H9 (cell line): ENCODE results near the gene EFCC1. TPM values are rescaled to one million over a fixed set of nuclear protein-coding genes. Genes with fewer than 3 reads are reported as not detected.

ENCODE experiments used
- DNase-seq: peaks from one replicate; pipeline ENCODE4 v3.0.0-alpha.2; 2017
- H2AFZ ChIP-seq: one replicate; pipeline ENCODE4 v1.6.1; 2013; ENCODE audit warnings: mild to moderate bottlenecking, low read length, control low read depth, moderate library complexity
- H2AK5ac ChIP-seq: 2 replicates; pipeline ENCODE4 v1.6.1; 2013; ENCODE audit warnings: low read length, control low read depth, mixed read lengths; ENCODE audit not compliant: insufficient read length
- H2BK120ac ChIP-seq: one replicate; pipeline ENCODE4 v1.6.1; 2013; ENCODE audit warnings: low read depth, mild to moderate bottlenecking, low read length, control low read depth, inconsistent platforms; ENCODE audit not compliant: poor library complexity, severe bottlenecking
- H2BK12ac ChIP-seq: 2 replicates; pipeline ENCODE4 v1.6.1; 2013; ENCODE audit warnings: low read length, control low read depth, mixed read lengths, low read depth; ENCODE audit not compliant: insufficient read length
- H2BK15ac ChIP-seq: 2 replicates; pipeline ENCODE4 v1.6.1; 2013; ENCODE audit warnings: low read depth, low read length, control low read depth
- H2BK20ac ChIP-seq: one replicate; pipeline ENCODE4 v1.6.1; 2013; ENCODE audit warnings: low read depth, mild to moderate bottlenecking, low read length, control low read depth, inconsistent platforms; ENCODE audit not compliant: poor library complexity, severe bottlenecking
- H2BK5ac ChIP-seq: 2 replicates; pipeline ENCODE4 v1.6.1; 2013; ENCODE audit warnings: low read length, control low read depth, mixed read lengths; ENCODE audit not compliant: insufficient read length
- H3K14ac ChIP-seq: 2 replicates; pipeline ENCODE4 v1.6.1; 2013; ENCODE audit warnings: low read length, control low read depth; ENCODE audit not compliant: insufficient read depth
- H3K18ac ChIP-seq: 2 replicates; pipeline ENCODE4 v1.6.1; 2013; ENCODE audit warnings: low read depth, mild to moderate bottlenecking, mixed read lengths, low read length, control low read depth; ENCODE audit not compliant: insufficient read length
- H3K23ac ChIP-seq: 2 replicates; pipeline ENCODE4 v1.6.1; 2013; ENCODE audit warnings: low read length, control low read depth, mixed read lengths, low read depth; ENCODE audit not compliant: insufficient read length
- H3K23me2 ChIP-seq: 2 replicates; pipeline ENCODE4 v1.6.1; 2013; ENCODE audit warnings: low read depth, mild to moderate bottlenecking, mixed read lengths, low read length, control low read depth; ENCODE audit not compliant: insufficient read length, poor library complexity, severe bottlenecking
- H3K27ac ChIP-seq: 2 replicates; pipeline ENCODE4 v1.5.1; 2013; ENCODE audit warnings: low read length, control low read depth, mixed read lengths, low read depth; ENCODE audit not compliant: insufficient read length
- H3K27me3 ChIP-seq: 2 replicates; pipeline ENCODE4 v1.6.1; 2013; ENCODE audit warnings: low read length, control low read depth, inconsistent platforms; ENCODE audit not compliant: insufficient read depth
- H3K4ac ChIP-seq: 2 replicates; pipeline ENCODE4 v1.6.1; 2013; ENCODE audit warnings: low read depth, mild to moderate bottlenecking, control low read depth, inconsistent platforms, low read length, moderate library complexity
- H3K4me1 ChIP-seq: 2 replicates; pipeline ENCODE4 v1.6.1; 2013; ENCODE audit warnings: low read length, control low read depth, inconsistent platforms; ENCODE audit not compliant: insufficient read depth
- H3K4me2 ChIP-seq: 2 replicates; pipeline ENCODE4 v1.6.1; 2013; ENCODE audit warnings: low read length, control low read depth, mixed read lengths; ENCODE audit not compliant: insufficient read length, insufficient read depth
- H3K56ac ChIP-seq: 2 replicates; pipeline ENCODE4 v1.6.1; 2013; ENCODE audit warnings: low read depth, mild to moderate bottlenecking, mixed read lengths, low read length, control low read depth; ENCODE audit not compliant: insufficient read length
- H3K79me1 ChIP-seq: 2 replicates; pipeline ENCODE4 v1.6.1; 2013; ENCODE audit warnings: low read depth, mild to moderate bottlenecking, moderate library complexity, low read length, control low read depth, inconsistent platforms; ENCODE audit not compliant: insufficient read depth, poor library complexity, severe bottlenecking
- H3K79me2 ChIP-seq: 2 replicates; pipeline ENCODE4 v1.6.1; 2013; ENCODE audit warnings: low read length, control low read depth, inconsistent platforms; ENCODE audit not compliant: insufficient read depth
- H3K9ac ChIP-seq: 2 replicates; pipeline ENCODE4 v1.6.1; 2013; ENCODE audit warnings: low read length, control low read depth, mixed read lengths; ENCODE audit not compliant: insufficient read length; ENCODE audit errors: extremely low read depth
- H3K9me3 ChIP-seq: one replicate; pipeline ENCODE4 v1.6.1; 2013; ENCODE audit warnings: low read depth, low read length, inconsistent platforms; ENCODE audit not compliant: control insufficient read depth
- H3T11ph ChIP-seq: one replicate; pipeline ENCODE4 v1.6.1; 2013; ENCODE audit warnings: mild to moderate bottlenecking, low read length, control low read depth, inconsistent platforms
- H4K20me1 ChIP-seq: one replicate; pipeline ENCODE4 v1.6.1; 2013; ENCODE audit not compliant: control insufficient read depth, insufficient read length, insufficient read depth
- H4K5ac ChIP-seq: 2 replicates; pipeline ENCODE4 v1.6.1; 2013; ENCODE audit warnings: low read depth, mild to moderate bottlenecking, mixed read lengths, low read length, control low read depth; ENCODE audit not compliant: insufficient read length
- H4K8ac ChIP-seq: replicated peaks from 2 replicates; pipeline ENCODE4 v1.6.1; 2013; ENCODE audit warnings: low read length, control low read depth, mixed read lengths, low read depth; ENCODE audit not compliant: insufficient read length
- H4K91ac ChIP-seq: 2 replicates; pipeline ENCODE4 v1.6.1; 2013; ENCODE audit warnings: low read depth, mild to moderate bottlenecking, moderate library complexity, mixed read lengths, low read length, control low read depth; ENCODE audit not compliant: insufficient read length
- H3K27ac Mint-ChIP-seq, 3 experiments: 2 replicates in 2 of 3; 3 replicates in 1 of 3; pipeline ENCODE4 v1.8.0; 2020 to 2021; ENCODE audit warnings: mixed read lengths in 3 of 3, mild to moderate bottlenecking in 1 of 3, moderate library complexity in 1 of 3
- H3K27me3 Mint-ChIP-seq: 2 replicates; pipeline ENCODE4 v1.8.0; 2021; ENCODE audit warnings: low read depth, mild to moderate bottlenecking, moderate library complexity, mixed read lengths
- H3K36me3 Mint-ChIP-seq, 3 experiments: 2 replicates in 2 of 3; 3 replicates in 1 of 3; pipeline ENCODE4 v1.8.0; 2020 to 2021; ENCODE audit warnings: low read depth in 3 of 3, mixed read lengths in 3 of 3; ENCODE audit not compliant: insufficient read depth in 1 of 3
- H3K4me1 Mint-ChIP-seq, 2 experiments: 2 replicates each; pipeline ENCODE4 v1.8.0; 2020; ENCODE audit warnings: mixed read lengths in 2 of 2
- H3K4me3 Mint-ChIP-seq, 2 experiments: 2 replicates in 1 of 2; 3 replicates in 1 of 2; pipeline ENCODE4 v1.8.0; 2020 to 2021; ENCODE audit warnings: mild to moderate bottlenecking in 2 of 2, mixed read lengths in 2 of 2, moderate library complexity in 1 of 2
- H3K9me3 Mint-ChIP-seq, 2 experiments: 2 replicates in 1 of 2; 3 replicates in 1 of 2; pipeline ENCODE4 v1.8.0; 2020; ENCODE audit warnings: mild to moderate bottlenecking in 2 of 2, mixed read lengths in 2 of 2, moderate library complexity in 1 of 2
- WGBS: extraction: QIAGEN DNeasy Blood & Tissue Kit; methylation state at CpG from one replicate; pipeline ENCODE4 v1.1.7; 2013; ENCODE audit warnings: missing lambda C conversion rate, low lambda C conversion rate, mixed read lengths; ENCODE audit not compliant: insufficient read length; ENCODE audit errors: extremely low coverage; 5-methylcytosine and 5-hydroxymethylcytosine counted together
- total RNA-seq: library from RNA; stranded (reverse); gene quantifications from 2 replicates; pipeline ENCODE4 v1.2.1, GENCODE V29; 2021
- TF ChIP-seq, protein P1 (sequence below): fragments of 200-600 bp; sonication (generic); conservative IDR thresholded peaks from 3 replicates; pipeline ENCODE4 v1.8.0; 2021; ENCODE audit warnings: antibody characterized with exemption, mild to moderate bottlenecking

The EFCC1 gene
- total RNA-seq, 1 experiment from 2014 or later: 0.09 TPM

DNA sequence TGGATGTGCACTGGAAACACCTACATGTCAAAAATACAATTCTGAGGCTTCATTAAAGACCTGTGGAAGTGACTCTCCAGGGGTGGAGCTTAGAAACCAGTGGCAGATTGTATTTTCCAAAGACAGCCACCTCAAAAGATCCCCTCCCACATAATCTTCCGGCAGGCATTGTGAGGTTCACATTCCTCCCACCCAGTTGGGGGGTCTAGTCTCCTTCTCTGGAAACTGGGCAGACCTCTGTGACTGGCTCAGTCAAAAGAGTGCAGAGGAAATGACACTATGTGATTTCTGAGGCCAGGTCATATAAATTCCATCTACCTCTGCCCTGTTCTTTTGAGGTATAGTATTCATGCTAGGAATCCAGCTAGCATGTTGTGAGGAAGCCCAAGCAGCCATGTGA is 5.4 kb upstream of the EFCC1 start:
- DNase-seq: no peak
- Histone ChIP-seq H4K91ac (no peak overlapping the region), H2BK5ac (no peak overlapping the region), H2BK12ac (no peak overlapping the region), H3K23ac (no peak overlapping the region), H3K14ac (no peak overlapping the region), H3K4ac (no peak overlapping the region), H3K23me2 (peaks cover 12% of the 10 kb centered on the region), H4K5ac (no peak overlapping the region), H3K27me3 (peaks cover 18% of the 10 kb centered on the region), H2AK5ac (no peak overlapping the region), H2BK120ac (no peak overlapping the region), H3K4me2 (no peak overlapping the region), H4K8ac (no peak overlapping the region), H3K27ac (no peak overlapping the region), H3K56ac (no peak overlapping the region), H3K79me1 (no peaks in the 10 kb centered on the region), H3T11ph (no peak overlapping the region), H2BK15ac (no peak overlapping the region), H3K4me1 (peaks cover 2% of the 10 kb centered on the region; the same call in 1 of the 2 replicates), H3K9ac (no peak overlapping the region), H3K9me3 (no peaks in the 10 kb centered on the region), H2AFZ (no peak overlapping the region), H3K18ac (no peak overlapping the region), H3K79me2 (no peaks in the 10 kb centered on the region), H2BK20ac (no peak overlapping the region), H4K20me1 (no peaks in the 10 kb centered on the region)
- no peak overlapping the region for H3K4me3 Mint-ChIP-seq
- TF ChIP-seq, protein P1, sequence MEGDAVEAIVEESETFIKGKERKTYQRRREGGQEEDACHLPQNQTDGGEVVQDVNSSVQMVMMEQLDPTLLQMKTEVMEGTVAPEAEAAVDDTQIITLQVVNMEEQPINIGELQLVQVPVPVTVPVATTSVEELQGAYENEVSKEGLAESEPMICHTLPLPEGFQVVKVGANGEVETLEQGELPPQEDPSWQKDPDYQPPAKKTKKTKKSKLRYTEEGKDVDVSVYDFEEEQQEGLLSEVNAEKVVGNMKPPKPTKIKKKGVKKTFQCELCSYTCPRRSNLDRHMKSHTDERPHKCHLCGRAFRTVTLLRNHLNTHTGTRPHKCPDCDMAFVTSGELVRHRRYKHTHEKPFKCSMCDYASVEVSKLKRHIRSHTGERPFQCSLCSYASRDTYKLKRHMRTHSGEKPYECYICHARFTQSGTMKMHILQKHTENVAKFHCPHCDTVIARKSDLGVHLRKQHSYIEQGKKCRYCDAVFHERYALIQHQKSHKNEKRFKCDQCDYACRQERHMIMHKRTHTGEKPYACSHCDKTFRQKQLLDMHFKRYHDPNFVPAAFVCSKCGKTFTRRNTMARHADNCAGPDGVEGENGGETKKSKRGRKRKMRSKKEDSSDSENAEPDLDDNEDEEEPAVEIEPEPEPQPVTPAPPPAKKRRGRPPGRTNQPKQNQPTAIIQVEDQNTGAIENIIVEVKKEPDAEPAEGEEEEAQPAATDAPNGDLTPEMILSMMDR: no peak
- H3K9me3 Mint-ChIP-seq: peaks cover 0 to 4% of the 10 kb centered on the region in 2 experiments; a peak in 2 of 5 replicates
- peaks cover 29 to 43% of the 10 kb centered on the region in 2 experiments for H3K4me1 Mint-ChIP-seq
- no peaks in the 10 kb centered on the region; a peak in 3 of 7 replicates for H3K36me3 Mint-ChIP-seq
- no CpG with 5 or more reads among the region's 1 CpG for WGBS
- no peak overlapping the region for H3K27ac Mint-ChIP-seq
- H3K27me3 Mint-ChIP-seq: peaks cover 88% of the 10 kb centered on the region
